Right renal pelvis (tissue), 4 donors: ENCODE measurements around the gene TMC3. TPM values are rescaled to one million over a fixed set of nuclear protein-coding genes. Genes with fewer than 3 reads are reported as not detected.
"Not testable (repeated sequence)": the region's sequence is repeated elsewhere in the genome, so short reads cannot be mapped to it uniquely, and the experiment has no call there.

Source experiments
- DNase-seq, 4 donors: peaks; one replicate each; pipeline ENCODE4 v3.0.0-alpha.2; 2013; ENCODE audit warnings: low read depth in 4 of 4, low spot score in 3 of 4, missing footprints in 1 of 4
- polyA plus RNA-seq, 4 donors: library from polyadenylated mRNA; unstranded; fragments of 120-200 nt; gene quantifications; one replicate each; pipeline ENCODE4 v1.2.1, GENCODE V29; 2013; ENCODE audit not compliant: insufficient read length in 4 of 4

The TMC3 gene
- polyA plus RNA-seq, 4 donors = 0.10 to 0.20 (median 0.13) TPM

GRCh38 chr15:81348691-81349090 lies 25.3 kb downstream of the TMC3 start:
- DNase-seq = not testable (repeated sequence)

- no peak for DNase-seq
Measured at GRCh38 chr15:81347910-81348309, 26.1 kb downstream of the TMC3 start.

- DNase-seq = no peak
Measured at GRCh38 chr15:81346611-81347010, 27.4 kb downstream of the TMC3 start.

GRCh38 chr15:81343371-81343770 lies 30.6 kb downstream of the TMC3 start:
- no peak for DNase-seq

GRCh38 chr15:81341351-81341750 lies 32.7 kb downstream of the TMC3 start:
- no peak for DNase-seq

- DNase-seq = no peak
Measured at GRCh38 chr15:81339851-81340250, 34.2 kb downstream of the TMC3 start.

GRCh38 chr15:81339321-81339720 lies 34.7 kb downstream of the TMC3 start:
- DNase-seq = no peak

GRCh38 chr15:81338170-81339007 lies 35.6 kb downstream of the TMC3 start:
- no peak for DNase-seq

GRCh38 chr15:81337713-81338157 lies 36.3 kb downstream of the TMC3 start:
- no peak for DNase-seq

- no peak for DNase-seq
Measured at GRCh38 chr15:81337241-81337640, 36.8 kb downstream of the TMC3 start.

- DNase-seq = no peak
Measured at GRCh38 chr15:81336568-81336967, 37.4 kb downstream of the TMC3 start.

GRCh38 chr15:81335631-81336030 lies 38.4 kb downstream of the TMC3 start:
- no peak for DNase-seq

GRCh38 chr15:81334768-81335435 lies 39.1 kb downstream of the TMC3 start:
- no peak for DNase-seq

- DNase-seq = no peak
Measured at GRCh38 chr15:81333363-81333762, 40.6 kb downstream of the TMC3 start.

GRCh38 chr15:81332326-81332725 lies 41.7 kb downstream of the TMC3 start:
- no peak for DNase-seq

- no peak for DNase-seq
Measured at GRCh38 chr15:81331600-81331999, 42.4 kb downstream of the TMC3 start.

GRCh38 chr15:81331141-81331540 lies 42.9 kb downstream of the TMC3 start:
- not testable (repeated sequence) for DNase-seq

GRCh38 chr15:81330366-81331090 lies 43.5 kb downstream of the TMC3 start:
- no peak for DNase-seq

- DNase-seq = no peak
Measured at GRCh38 chr15:81329446-81329845, 44.6 kb downstream of the TMC3 start.

GRCh38 chr15:81327516-81327915 lies 46.5 kb downstream of the TMC3 start:
- no peak for DNase-seq

- DNase-seq = no peak
Measured at GRCh38 chr15:81326466-81327212, 47.4 kb downstream of the TMC3 start.
